H1 (cell line): Measurements from ENCODE around the gene ASTN1. TPM values are rescaled to one million over a fixed set of nuclear protein-coding genes. Genes with fewer than 3 reads are reported as not detected.

ENCODE experiments used
- CTCF ChIA-PET: fragments of 300-600 bp; sonication (Branson Sonifier 250); formaldehyde crosslinking; loops from one replicate; lab custom pipeline; 2021; ENCODE audit not compliant: partially characterized antibody; lab: Charles Lee
- POLR2A ChIA-PET: fragments of 300-600 bp; sonication (Branson Sonifier 250); formaldehyde crosslinking; loops from one replicate; lab custom pipeline; 2021; ENCODE audit warnings: inconsistent platforms; ENCODE audit not compliant: partially characterized antibody; lab: Charles Lee
- DNase-seq, 2 experiments: peaks; one replicate each; pipeline versions ENCODE4 v3.0.0 to v3.0.0-alpha.2; 2010 to 2022; ENCODE audit warnings: low spot score in 2 of 2, low read depth in 1 of 2, mixed read lengths in 1 of 2
- FAIRE-seq: peaks from 2 replicates; lab custom pipeline; 2011; peaks lifted over from hg19 to GRCh38; lab: Jason Lieb, UNC
- H2AFZ ChIP-seq: 2 replicates; pipeline ENCODE4 v1.8.1; 2012; ENCODE audit warnings: low read length, inconsistent platforms
- H2AK5ac ChIP-seq: 2 replicates; pipeline ENCODE4 v1.6.1; 2013; ENCODE audit warnings: low read depth, low read length
- H2BK120ac ChIP-seq: replicated peaks from 2 replicates; pipeline ENCODE3; 2013; ENCODE audit warnings: low read depth, low read length, inconsistent platforms
- H2BK12ac ChIP-seq: 2 replicates; pipeline ENCODE4 v1.6.1; 2013; ENCODE audit warnings: low read depth, low read length
- H2BK15ac ChIP-seq: 2 replicates; pipeline ENCODE4 v1.6.1; 2013; ENCODE audit warnings: low read length
- H2BK20ac ChIP-seq: 2 replicates; pipeline ENCODE4 v1.6.1; 2013; ENCODE audit warnings: low read length
- H2BK5ac ChIP-seq: 2 replicates; pipeline ENCODE4 v1.6.1; 2013; ENCODE audit warnings: low read depth, low read length
- H3K14ac ChIP-seq: 2 replicates; pipeline ENCODE4 v1.6.1; 2013; ENCODE audit warnings: inconsistent platforms; ENCODE audit not compliant: insufficient read length
- H3K18ac ChIP-seq: 2 replicates; pipeline ENCODE4 v1.6.1; 2013; ENCODE audit warnings: low read length; ENCODE audit errors: extremely low read depth
- H3K23ac ChIP-seq: 2 replicates; pipeline ENCODE4 v1.6.1; 2013; ENCODE audit warnings: inconsistent platforms; ENCODE audit not compliant: insufficient read length
- H3K23me2 ChIP-seq: 2 replicates; pipeline ENCODE4 v1.6.1; 2013; ENCODE audit warnings: low read depth, low read length
- H3K27ac ChIP-seq: 2 replicates; pipeline ENCODE4 v1.6.1; 2011; ENCODE audit warnings: low read depth, low read length, inconsistent platforms
- H3K27me3 ChIP-seq, 4 experiments: replicated peaks in 1 of 4; 1 replicate in 1 of 4; 2 replicates in 3 of 4; pipeline versions ENCODE4 v1.6.1 to v1.8.1; 2011 to 2013; ENCODE audit warnings: low read length in 3 of 4, mild to moderate bottlenecking in 3 of 4, inconsistent platforms in 2 of 4, mixed read lengths in 2 of 4, moderate library complexity in 1 of 4; ENCODE audit not compliant: control insufficient read depth in 3 of 4, insufficient read depth in 3 of 4; ENCODE audit errors: extremely low read depth in 1 of 4
- H3K36me3 ChIP-seq, 4 experiments: 2 replicates each; pipeline versions ENCODE4 v1.6.1 to v1.8.1; 2011 to 2013; ENCODE audit warnings: mild to moderate bottlenecking in 4 of 4, low read length in 3 of 4, moderate library complexity in 2 of 4, control low read depth in 1 of 4, inconsistent platforms in 1 of 4; ENCODE audit not compliant: insufficient read depth in 4 of 4, control insufficient read depth in 2 of 4
- H3K4ac ChIP-seq: replicated peaks from 2 replicates; pipeline ENCODE3; 2013; ENCODE audit warnings: low read length, low read depth, mixed read lengths, inconsistent platforms; ENCODE audit not compliant: insufficient read length
- H3K4me1 ChIP-seq, 4 experiments: replicated peaks in 1 of 4; 1 replicate in 1 of 4; 2 replicates in 3 of 4; pipeline versions ENCODE4 v1.6.1 to v1.8.1; 2011 to 2013; ENCODE audit warnings: low read length in 3 of 4, inconsistent platforms in 2 of 4, mixed read lengths in 1 of 4; ENCODE audit not compliant: insufficient read depth in 4 of 4, control insufficient read depth in 3 of 4
- H3K4me2 ChIP-seq, 2 experiments: 2 replicates each; pipeline versions ENCODE4 v1.6.1 to v1.8.1; 2011 to 2013; ENCODE audit warnings: low read depth in 2 of 2, low read length in 2 of 2, control low read depth in 1 of 2, inconsistent platforms in 1 of 2, mild to moderate bottlenecking in 1 of 2; ENCODE audit not compliant: insufficient read depth in 1 of 2
- H3K4me3 ChIP-seq, 4 experiments: fragments of 200-600, 300-600 bp in 1 of 4; sonication (generic), shearing (Covaris generic), sonication (Bioruptor Twin) in 1 of 4; 2 replicates each; pipeline versions ENCODE4 v1.5.1 to v1.8.1; 2011 to 2016; ENCODE audit warnings: low read length in 4 of 4, low read depth in 3 of 4, control low read depth in 2 of 4, inconsistent platforms in 2 of 4, mild to moderate bottlenecking in 2 of 4, mixed read lengths in 1 of 4, moderate library complexity in 1 of 4; ENCODE audit not compliant: insufficient read depth in 2 of 4; ENCODE audit errors: extremely low read depth in 1 of 4
- H3K56ac ChIP-seq: replicated peaks from 2 replicates; pipeline ENCODE3; 2013; ENCODE audit warnings: low read depth, mild to moderate bottlenecking, mixed read lengths, low read length, inconsistent platforms; ENCODE audit not compliant: insufficient read length
- H3K79me1 ChIP-seq: 2 replicates; pipeline ENCODE4 v1.6.1; 2013; ENCODE audit warnings: low read depth, low read length, control low read depth
- H3K79me2 ChIP-seq, 2 experiments: 2 replicates each; pipeline versions ENCODE4 v1.6.1 to v1.8.1; 2012 to 2013; ENCODE audit warnings: low read length in 2 of 2, mild to moderate bottlenecking in 2 of 2, inconsistent platforms in 1 of 2; ENCODE audit not compliant: insufficient read depth in 2 of 2, control insufficient read depth in 1 of 2
- H3K9ac ChIP-seq, 4 experiments: replicated peaks in 1 of 4; 1 replicate in 1 of 4; 2 replicates in 3 of 4; pipeline versions ENCODE4 v1.6.1 to v1.8.1; 2011 to 2013; ENCODE audit warnings: low read depth in 3 of 4, low read length in 3 of 4, control low read depth in 2 of 4, mild to moderate bottlenecking in 2 of 4, moderate library complexity in 2 of 4, inconsistent platforms in 1 of 4; ENCODE audit errors: extremely low read depth in 1 of 4
- H3K9me3 ChIP-seq, 2 experiments: 2 replicates each; pipeline versions ENCODE4 v1.6.1 to v1.8.1; 2012 to 2013; ENCODE audit warnings: mild to moderate bottlenecking in 2 of 2, moderate library complexity in 2 of 2, control low read depth in 1 of 2, inconsistent platforms in 1 of 2, low read depth in 1 of 2, low read length in 1 of 2, mixed read lengths in 1 of 2; ENCODE audit not compliant: insufficient read depth in 2 of 2
- H4K20me1 ChIP-seq, 2 experiments: replicated peaks in 1 of 2; 2 replicates each; pipeline versions ENCODE3 to v1.8.1; 2011 to 2013; ENCODE audit warnings: inconsistent platforms in 2 of 2, low read length in 2 of 2, mild to moderate bottlenecking in 1 of 2; ENCODE audit not compliant: insufficient read depth in 2 of 2, control insufficient read depth in 1 of 2
- H4K5ac ChIP-seq: 2 replicates; pipeline ENCODE4 v1.6.1; 2013; ENCODE audit warnings: low read length, low read depth, mixed read lengths, inconsistent platforms; ENCODE audit not compliant: insufficient read length
- H4K8ac ChIP-seq: 2 replicates; pipeline ENCODE4 v1.8.0; 2013; ENCODE audit warnings: mild to moderate bottlenecking, moderate library complexity, low read length, inconsistent platforms; ENCODE audit not compliant: insufficient read depth; ENCODE audit errors: extremely low read depth
- H4K91ac ChIP-seq: replicated peaks from 2 replicates; pipeline ENCODE3; 2013; ENCODE audit warnings: low read length, mixed read lengths, inconsistent platforms; ENCODE audit not compliant: insufficient read length
- BACH1 ChIP-seq: IDR thresholded peaks from 2 replicates; pipeline ENCODE4 v1.6.1; 2012; ENCODE audit warnings: low read length, improper control_type of control experiment
- BCL11A ChIP-seq, 2 experiments: IDR thresholded peaks; one replicate each; pipeline ENCODE4 v1.6.1; 2011; ENCODE audit warnings: low read depth in 2 of 2, low read length in 2 of 2, mild to moderate bottlenecking in 2 of 2
- BRCA1 ChIP-seq: IDR thresholded peaks from 2 replicates; pipeline ENCODE4 v1.6.1; 2012; ENCODE audit warnings: low read depth, low read length, improper control_type of control experiment
- CEBPB ChIP-seq: IDR thresholded peaks from 2 replicates; pipeline ENCODE4 v1.6.1; 2012; ENCODE audit warnings: low read depth, low read length
- JUN ChIP-seq: IDR thresholded peaks from 2 replicates; pipeline ENCODE4 v1.6.1; 2011; ENCODE audit warnings: low read depth, mild to moderate bottlenecking, improper control_type of control experiment, low read length
- JUND ChIP-seq: IDR thresholded peaks from 2 replicates; pipeline ENCODE4 v1.6.1; 2011; ENCODE audit warnings: mild to moderate bottlenecking, improper control_type of control experiment, low read length
- MAFK ChIP-seq: IDR thresholded peaks from 2 replicates; pipeline ENCODE4 v1.6.1; 2012; ENCODE audit warnings: low read depth, mild to moderate bottlenecking, improper control_type of control experiment, low read length
- SAP30 ChIP-seq: fragments of 300-600 bp; sonication (generic); IDR thresholded peaks from 2 replicates; pipeline ENCODE4 v1.7.1; 2012; ENCODE audit warnings: low read length, moderate library complexity, mild to moderate bottlenecking, inconsistent platforms; ENCODE audit not compliant: insufficient read depth, insufficient replicate concordance
- SP2 ChIP-seq: IDR thresholded peaks from 2 replicates; pipeline ENCODE4 v1.6.1; 2012; ENCODE audit warnings: mild to moderate bottlenecking, low read length, inconsistent platforms
- YY1 ChIP-seq: IDR thresholded peaks from 2 replicates; pipeline ENCODE4 v1.6.1; 2011; ENCODE audit warnings: low read depth, mild to moderate bottlenecking, low read length
- WGBS, 2 experiments: shearing (Covaris generic) in 1 of 2; methylation state at CpG; one replicate each; pipeline versions ENCODE4 v1.1.6 to v1.1.7; 2013 to 2015; ENCODE audit warnings: low lambda C conversion rate in 2 of 2, mixed read lengths in 2 of 2, inconsistent platforms in 1 of 2, low coverage in 1 of 2, missing lambda C conversion rate in 1 of 2; ENCODE audit not compliant: insufficient replicate concordance in 2 of 2, insufficient coverage in 1 of 2, insufficient read length in 1 of 2; ENCODE audit errors: extremely low coverage in 1 of 2, missing lambda C conversion rate in 1 of 2; 5-methylcytosine and 5-hydroxymethylcytosine counted together
- polyA plus RNA-seq, 7 experiments: library from polyadenylated mRNA; depleted of rRNA in 3 of 7; stranded (reverse) in 5 of 7; unstranded in 2 of 7; fragments of >200 nt in 5 of 7; fragments of 200-250 nt in 2 of 7; gene quantifications; 1 replicate in 5 of 7; 2 replicates in 1 of 7; 4 replicates in 1 of 7; pipeline versions ENCODE4 v1.2.1 to v1.2.3, GENCODE V29; 2011 to 2013; ENCODE audit warnings: missing spikeins in 2 of 7, mixed read lengths in 2 of 7
- total RNA-seq: library from RNA; stranded (reverse); fragmentation: NEBNext Ultra II Directional; extraction: Animal tissue kit (Norgen Biotek cat#: 25700); gene quantifications from 2 replicates; pipeline ENCODE4 v1.2.1, GENCODE V29; 2021
- TF ChIP-seq, protein P1 (sequence below): IDR thresholded peaks from 2 replicates; pipeline ENCODE4 v1.6.1; 2012; ENCODE audit warnings: inconsistent platforms
- TF ChIP-seq, protein P2 (sequence below): IDR thresholded peaks from 2 replicates; pipeline ENCODE4 v1.6.1; 2011; ENCODE audit warnings: low read length, improper control_type of control experiment
- TF ChIP-seq, protein P3 (sequence below): IDR thresholded peaks from 2 replicates; pipeline ENCODE4 v1.6.1; 2011; ENCODE audit warnings: low read depth, mild to moderate bottlenecking, low read length; ENCODE audit not compliant: insufficient read depth

The ASTN1 gene
- total and polyA plus RNA-seq, 2 of the 8 experiments (the other 6 are each of a cell fraction or from before 2014, with no cell fraction given), result 2.9 to 4.1 TPM

DNA sequence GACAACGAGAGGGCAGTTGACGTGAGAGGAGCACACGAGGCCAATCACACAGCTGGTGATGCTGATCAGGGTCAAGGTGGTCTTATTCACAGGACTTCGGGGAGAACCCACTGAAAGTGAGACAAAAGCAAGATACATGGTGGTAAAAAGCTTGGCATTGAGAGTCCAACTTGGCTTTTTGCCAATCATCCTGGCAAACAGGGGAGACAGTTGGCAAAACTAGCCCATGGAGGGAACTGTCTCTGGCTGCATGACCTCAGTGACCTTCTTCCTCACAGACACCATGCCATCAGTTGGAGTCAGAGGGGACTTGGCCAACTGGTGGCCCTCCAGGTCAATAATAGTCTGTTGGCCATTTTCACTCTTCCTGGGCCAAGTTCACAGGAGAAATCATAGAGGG lies 139.9 kb downstream of the ASTN1 start:
- CTCF ChIA-PET, result interaction anchor here (0.7 kb wide), 2 partner anchors 9 to 26 kb away, joined by 3 to 4 read pairs; no protein-coding TSS in a partner anchor
- TF ChIP-seq, protein P1, sequence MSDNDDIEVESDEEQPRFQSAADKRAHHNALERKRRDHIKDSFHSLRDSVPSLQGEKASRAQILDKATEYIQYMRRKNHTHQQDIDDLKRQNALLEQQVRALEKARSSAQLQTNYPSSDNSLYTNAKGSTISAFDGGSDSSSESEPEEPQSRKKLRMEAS, result no peak
- TF ChIP-seq YY1 (no peak), SAP30 (no peak), CEBPB (no peak), JUND (no peak), MAFK (no peak), BACH1 (no peak), BRCA1 (no peak), BCL11A (IDR thresholded peaks at IDR 0.05; ENCODE audit: low read depth in 2 of 2, low read length in 2 of 2) (no peak), SP2 (no peak), JUN (no peak)
- TF ChIP-seq, protein P2, sequence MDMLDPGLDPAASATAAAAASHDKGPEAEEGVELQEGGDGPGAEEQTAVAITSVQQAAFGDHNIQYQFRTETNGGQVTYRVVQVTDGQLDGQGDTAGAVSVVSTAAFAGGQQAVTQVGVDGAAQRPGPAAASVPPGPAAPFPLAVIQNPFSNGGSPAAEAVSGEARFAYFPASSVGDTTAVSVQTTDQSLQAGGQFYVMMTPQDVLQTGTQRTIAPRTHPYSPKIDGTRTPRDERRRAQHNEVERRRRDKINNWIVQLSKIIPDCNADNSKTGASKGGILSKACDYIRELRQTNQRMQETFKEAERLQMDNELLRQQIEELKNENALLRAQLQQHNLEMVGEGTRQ, result no peak
- TF ChIP-seq, protein P3, sequence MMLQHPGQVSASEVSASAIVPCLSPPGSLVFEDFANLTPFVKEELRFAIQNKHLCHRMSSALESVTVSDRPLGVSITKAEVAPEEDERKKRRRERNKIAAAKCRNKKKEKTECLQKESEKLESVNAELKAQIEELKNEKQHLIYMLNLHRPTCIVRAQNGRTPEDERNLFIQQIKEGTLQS, result no peak

More for the DNA sequence above, 139.9 kb downstream of the ASTN1 start:
- no peak overlapping the region for H3K9ac ChIP-seq
- no peak overlapping the region for H4K8ac ChIP-seq
- H2BK120ac ChIP-seq, result no peak overlapping the region
- no peak overlapping the region for H3K27ac ChIP-seq
- H4K5ac ChIP-seq, result no peak overlapping the region
- WGBS, 2 experiments, result 91% methylated on average over 4 of the region's 4 CpGs; no CpG with 5 or more reads in 1 of the 2 experiments
- H3K9me3 ChIP-seq, result no peaks in the 10 kb centered on the region
- peaks cover 0 to 3% (median 0%) of the 10 kb centered on the region in 4 experiments; a peak in 1 of 7 replicates for H3K4me1 ChIP-seq
- H2BK5ac ChIP-seq, result no peak overlapping the region
- H3K23ac ChIP-seq, result no peak overlapping the region
- no peaks in the 10 kb centered on the region for H3K23me2 ChIP-seq
- no peak overlapping the region for H3K4ac ChIP-seq
- no peak overlapping the region for H2BK20ac ChIP-seq
- no peak overlapping the region for H2BK15ac ChIP-seq
- no peaks in the 10 kb centered on the region for H3K79me2 ChIP-seq
- H2AFZ ChIP-seq, result no peak overlapping the region
- H3K4me3 ChIP-seq, result no peak overlapping the region
- H3K79me1 ChIP-seq, result no peaks in the 10 kb centered on the region
- H3K14ac ChIP-seq, result no peak overlapping the region
- H3K4me2 ChIP-seq, result no peak overlapping the region
- peak overlapping the region; percentile 92 for H2AK5ac ChIP-seq
- peak overlapping the region; percentile 23; the same call in 1 of the 2 replicates for H2BK12ac ChIP-seq
- H3K36me3 ChIP-seq, result no peaks in the 10 kb centered on the region
- DNase-seq, result no peak
- H4K20me1 ChIP-seq, result no peaks in the 10 kb centered on the region
- POLR2A ChIA-PET, result no interaction called here
- H3K18ac ChIP-seq, result no peak overlapping the region
- FAIRE-seq, result no peak
- H4K91ac ChIP-seq, result no peak overlapping the region
- H3K27me3 ChIP-seq, result no peaks in the 10 kb centered on the region
- H3K56ac ChIP-seq, result no peak overlapping the region
